GM19328 (cell line): ENCODE results near the gene NECTIN1.

ENCODE experiments used
- ATAC-seq: cut with Tn5 transposase; IDR thresholded peaks from one replicate; pipeline ENCODE4 v1.9.1; 2021; ENCODE audit warnings: mild to moderate bottlenecking, moderate library complexity; ENCODE audit not compliant: unreplicated experiment

NECTIN1 gene

GRCh38 chr11:119696378-119697222 lies 32.4 kb downstream of the NECTIN1 start:
- ATAC-seq, result no peak

- ATAC-seq, result no peak
Measured at GRCh38 chr11:119694334-119694733, 34.7 kb downstream of the NECTIN1 start.

- ATAC-seq, result no peak
Measured at GRCh38 chr11:119693253-119693815, 35.7 kb downstream of the NECTIN1 start.

GRCh38 chr11:119692540-119692820 lies 36.5 kb downstream of the NECTIN1 start:
- no peak for ATAC-seq

- ATAC-seq, result no peak
Measured at GRCh38 chr11:119691701-119692539, 37.1 kb downstream of the NECTIN1 start.

- ATAC-seq, result no peak
Measured at GRCh38 chr11:119691020-119691666, 37.9 kb downstream of the NECTIN1 start.

GRCh38 chr11:119689302-119689701 lies 39.7 kb downstream of the NECTIN1 start:
- ATAC-seq, result no peak

GRCh38 chr11:119688356-119688755 lies 40.6 kb downstream of the NECTIN1 start:
- ATAC-seq, result no peak

GRCh38 chr11:119687373-119688046 lies 41.5 kb downstream of the NECTIN1 start:
- ATAC-seq, result no peak

- ATAC-seq, result no peak
Measured at GRCh38 chr11:119686177-119686882, 42.7 kb downstream of the NECTIN1 start.

GRCh38 chr11:119685111-119685746 lies 43.8 kb downstream of the NECTIN1 start:
- ATAC-seq, result no peak

GRCh38 chr11:119684361-119685110 lies 44.5 kb downstream of the NECTIN1 start:
- ATAC-seq, result no peak

GRCh38 chr11:119683783-119684182 lies 45.2 kb downstream of the NECTIN1 start:
- ATAC-seq, result no peak

GRCh38 chr11:119681361-119681910 lies 47.6 kb downstream of the NECTIN1 start:
- no peak for ATAC-seq

- ATAC-seq, result no peak
Measured at GRCh38 chr11:119680541-119681360, 48.2 kb downstream of the NECTIN1 start.

GRCh38 chr11:119679346-119679745 lies 49.7 kb downstream of the NECTIN1 start:
- no peak for ATAC-seq

- no peak for ATAC-seq
Measured at GRCh38 chr11:119678351-119678750, 50.6 kb downstream of the NECTIN1 start.

GRCh38 chr11:119677840-119678239 lies 51.2 kb downstream of the NECTIN1 start:
- no peak for ATAC-seq
